HL-60/S4 (cell line): ENCODE results near the gene CST9.

ENCODE experiments used
- in situ Hi-C: fragments of 300-500 bp; cut with MboI; formaldehyde crosslinking; loops from 2 replicates; pipeline ENCODE4 v1.14.3; 2022; ENCODE audit warnings: low sequenced_read_pairs

CST9 gene

GRCh38 chr20:23554401-23554800 is 51.3 kb downstream of the CST9 start:
- in situ Hi-C loops: no loop called here
